ENCODE data around the gene MAP3K12.

- no peak for TF ChIP-seq CTCF (conservative IDR thresholded peaks at IDR 0.05; ENCODE audit: low read depth, low read length)
- TF ChIP-seq EZH2 (IDR thresholded peaks at IDR 0.05; ENCODE audit: borderline replicate concordance, low read depth, low read length, poor library complexity, severe bottlenecking): no peak
These were observed 31.7 kb upstream of the MAP3K12 start for GRCh38 chr12:53530920-53531319.

All from A673 (cell line).